GM23338 (cell line): ENCODE data around the gene GNB3. TPM values are rescaled to one million over a fixed set of nuclear protein-coding genes. Genes with fewer than 3 reads are reported as not detected.

Experiments
- ATAC-seq: fragments of 200-7000 bp; cut with Tn5 transposase; 3 replicates; pipeline ENCODE4 v1.9.1; 2020
- DNase-seq: peaks from one replicate; pipeline ENCODE4 v3.0.0-alpha.2; 2015; ENCODE audit warnings: low spot score
- H2AFZ ChIP-seq: fragments of 200-600 bp; sonication (generic); 2 replicates; pipeline ENCODE4 v1.8.0; 2016; ENCODE audit warnings: antibody characterized with exemption, mild to moderate bottlenecking, moderate library complexity
- H3F3A ChIP-seq: fragments of 200-600 bp; sonication (generic); replicated peaks from 2 replicates; pipeline ENCODE4 v1.8.0; 2017; ENCODE audit warnings: antibody characterized with exemption, mixed run types, low read depth
- H3K27ac ChIP-seq: fragments of 200-600 bp; sonication (generic); 2 replicates; pipeline ENCODE4 v1.6.1; 2016; ENCODE audit warnings: low read depth
- H3K27me3 ChIP-seq: fragments of 200-600 bp; sonication (generic); 2 replicates; pipeline ENCODE4 v1.8.0; 2016; ENCODE audit warnings: mild to moderate bottlenecking, mixed run types, moderate library complexity; ENCODE audit not compliant: insufficient read depth
- H3K36me3 ChIP-seq: fragments of 200-600 bp; sonication (generic); 2 replicates; pipeline ENCODE4 v1.8.0; 2016; ENCODE audit warnings: mild to moderate bottlenecking; ENCODE audit not compliant: insufficient read depth
- H3K4me1 ChIP-seq: fragments of 200-600 bp; sonication (generic); 2 replicates; pipeline ENCODE4 v1.8.0; 2016; ENCODE audit warnings: mild to moderate bottlenecking, moderate library complexity; ENCODE audit not compliant: insufficient read depth
- H3K4me2 ChIP-seq: fragments of 200-600 bp; sonication (generic); 2 replicates; pipeline ENCODE4 v1.7.1; 2017; ENCODE audit warnings: mixed run types
- H3K4me3 ChIP-seq: fragments of 200-600 bp; sonication (generic); 2 replicates; pipeline ENCODE4 v1.6.1; 2016; ENCODE audit warnings: mixed run types
- H3K79me2 ChIP-seq: fragments of 200-600 bp; sonication (generic); replicated peaks from 2 replicates; pipeline ENCODE4 v1.8.0; 2017; ENCODE audit warnings: mild to moderate bottlenecking; ENCODE audit not compliant: insufficient read depth
- H3K9me2 ChIP-seq: fragments of 200-600 bp; sonication (generic); 2 replicates; pipeline ENCODE4 v1.8.0; 2017; ENCODE audit not compliant: insufficient read depth
- H4K20me1 ChIP-seq: fragments of 200-600 bp; sonication (generic); replicated peaks from 2 replicates; pipeline ENCODE4 v1.8.0; 2017; ENCODE audit warnings: mild to moderate bottlenecking; ENCODE audit not compliant: insufficient read depth
- H3K27ac Mint-ChIP-seq: 2 replicates; pipeline ENCODE4 v1.8.0; 2020; ENCODE audit warnings: inconsistent platforms, mild to moderate bottlenecking, moderate library complexity, mixed read lengths
- H3K27me3 Mint-ChIP-seq: 3 replicates; pipeline ENCODE4 v1.8.0; 2022; ENCODE audit warnings: low read depth, mild to moderate bottlenecking, moderate library complexity, mixed read lengths, inconsistent platforms; ENCODE audit not compliant: insufficient read depth, poor library complexity
- H3K36me3 Mint-ChIP-seq: 3 replicates; pipeline ENCODE4 v1.8.0; 2021; ENCODE audit warnings: low read depth, mild to moderate bottlenecking, inconsistent platforms, moderate library complexity, mixed read lengths
- H3K4me1 Mint-ChIP-seq: 3 replicates; pipeline ENCODE4 v1.8.0; 2020; ENCODE audit warnings: mild to moderate bottlenecking, inconsistent platforms, mixed read lengths
- H3K4me3 Mint-ChIP-seq: 3 replicates; pipeline ENCODE4 v1.8.0; 2021; ENCODE audit warnings: moderate library complexity, mild to moderate bottlenecking, inconsistent platforms, mixed read lengths
- H3K9me3 Mint-ChIP-seq: 3 replicates; pipeline ENCODE4 v1.8.0; 2020; ENCODE audit warnings: moderate library complexity, mild to moderate bottlenecking, inconsistent platforms, mixed read lengths
- EZH2 ChIP-seq: fragments of 200-600 bp; sonication (generic); IDR thresholded peaks from one replicate; pipeline ENCODE4 v1.8.0; 2017; ENCODE audit warnings: antibody characterized with exemption, mild to moderate bottlenecking, low read depth; ENCODE audit not compliant: unreplicated experiment
- NANOG ChIP-seq: IDR thresholded peaks from 2 replicates; pipeline ENCODE4 v1.6.1; 2016; ENCODE audit warnings: antibody characterized with exemption, borderline replicate concordance
- STAT1 ChIP-seq: IDR thresholded peaks from one replicate; pipeline ENCODE4 v1.6.1; 2016; ENCODE audit warnings: antibody characterized with exemption; ENCODE audit not compliant: unreplicated experiment
- ZNF114 ChIP-seq: fragments of 250-450 bp; sonication (Bioruptor Pico); IDR thresholded peaks from 2 replicates; pipeline ENCODE4 v1.5.0; 2020; ENCODE audit warnings: mild to moderate bottlenecking, moderate library complexity
- polyA plus RNA-seq: library from polyadenylated mRNA; unstranded; fragments of >200 nt; fragmentation: Nextera tagmentation; extraction: Ambion mirVana; gene quantifications from 2 replicates; pipeline ENCODE4 v1.2.1, GENCODE V29; 2016
- total RNA-seq: library from RNA; depleted of rRNA; stranded (reverse); fragments of >200 nt; shearing (Covaris generic); gene quantifications from 2 replicates; pipeline ENCODE4 v1.2.3, GENCODE V29; 2014
- TF ChIP-seq, protein P1 (sequence below): IDR thresholded peaks from 2 replicates; pipeline ENCODE4 v1.6.1; 2016; ENCODE audit warnings: antibody characterized with exemption
- TF ChIP-seq, protein P2 (sequence below): fragments of 250-450 bp; sonication (Bioruptor Pico); IDR thresholded peaks from 2 replicates; pipeline ENCODE4 v1.5.0; 2020; ENCODE audit warnings: mild to moderate bottlenecking, moderate library complexity
- TF ChIP-seq, protein P3 (sequence below): IDR thresholded peaks from one replicate; pipeline ENCODE4 v1.6.1; 2018; ENCODE audit warnings: antibody characterized with exemption; ENCODE audit not compliant: unreplicated experiment
- TF ChIP-seq, protein P4 (sequence below), 2 experiments: fragments of 200-600 bp in 1 of 2; sonication (generic) in 1 of 2; conservative IDR thresholded peaks; 2 replicates each; pipeline versions ENCODE4 v1.5.1 to v1.6.1; 2016 to 2017; ENCODE audit warnings: antibody characterized with exemption in 2 of 2, low read depth in 2 of 2, mild to moderate bottlenecking in 2 of 2, moderate library complexity in 1 of 2

Gene GNB3
- total and polyA plus RNA-seq, 2 experiments from 2014 or later, result 5.4 to 8.2 TPM

DNA sequence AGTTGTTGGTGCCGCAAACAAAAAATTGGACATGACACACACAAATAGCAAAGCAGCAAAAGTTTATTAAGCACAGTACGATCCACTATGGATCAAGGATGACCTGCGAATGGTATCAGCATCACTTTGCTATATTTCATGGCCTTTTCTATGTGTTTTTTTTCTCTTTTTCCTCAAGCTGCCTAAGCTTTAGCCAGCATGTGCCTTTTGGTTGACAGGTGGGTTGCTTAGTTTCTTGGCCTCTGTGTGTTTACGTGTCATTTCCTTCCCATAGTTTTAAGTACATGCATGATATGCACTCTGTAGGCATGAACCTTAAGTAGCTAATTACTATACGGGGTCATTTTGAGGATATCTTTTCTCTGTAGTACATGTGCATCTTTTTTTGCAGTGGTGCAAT is 41.6 kb upstream of the GNB3 start:
- H3K27ac Mint-ChIP-seq, result no peak overlapping the region
- Histone ChIP-seq H3K4me3 (no peak overlapping the region), H3K27ac (no peak overlapping the region), H4K20me1 (no peaks in the 10 kb centered on the region), H3K4me1 (no peaks in the 10 kb centered on the region), H3K27me3 (no peaks in the 10 kb centered on the region), H3K36me3 (no peaks in the 10 kb centered on the region), H3F3A (no peaks in the 10 kb centered on the region), H3K4me2 (no peak overlapping the region), H3K79me2 (no peaks in the 10 kb centered on the region), H3K9me2 (no peaks in the 10 kb centered on the region), H2AFZ (no peak overlapping the region)
- H3K27me3 Mint-ChIP-seq, result peaks cover 6% of the 10 kb centered on the region
- peaks cover 2% of the 10 kb centered on the region; the same call in 1 of the 3 replicates for H3K4me1 Mint-ChIP-seq
- H3K9me3 Mint-ChIP-seq, result peaks cover 2% of the 10 kb centered on the region
- H3K4me3 Mint-ChIP-seq, result no peak overlapping the region
- peaks cover 1% of the 10 kb centered on the region; the same call in 1 of the 3 replicates for H3K36me3 Mint-ChIP-seq
- DNase-seq (no peak), ATAC-seq (no peak)
- TF ChIP-seq ZNF114, result no peak
- TF ChIP-seq, protein P1, sequence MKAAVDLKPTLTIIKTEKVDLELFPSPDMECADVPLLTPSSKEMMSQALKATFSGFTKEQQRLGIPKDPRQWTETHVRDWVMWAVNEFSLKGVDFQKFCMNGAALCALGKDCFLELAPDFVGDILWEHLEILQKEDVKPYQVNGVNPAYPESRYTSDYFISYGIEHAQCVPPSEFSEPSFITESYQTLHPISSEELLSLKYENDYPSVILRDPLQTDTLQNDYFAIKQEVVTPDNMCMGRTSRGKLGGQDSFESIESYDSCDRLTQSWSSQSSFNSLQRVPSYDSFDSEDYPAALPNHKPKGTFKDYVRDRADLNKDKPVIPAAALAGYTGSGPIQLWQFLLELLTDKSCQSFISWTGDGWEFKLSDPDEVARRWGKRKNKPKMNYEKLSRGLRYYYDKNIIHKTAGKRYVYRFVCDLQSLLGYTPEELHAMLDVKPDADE, result no peak
- TF ChIP-seq, protein P2, sequence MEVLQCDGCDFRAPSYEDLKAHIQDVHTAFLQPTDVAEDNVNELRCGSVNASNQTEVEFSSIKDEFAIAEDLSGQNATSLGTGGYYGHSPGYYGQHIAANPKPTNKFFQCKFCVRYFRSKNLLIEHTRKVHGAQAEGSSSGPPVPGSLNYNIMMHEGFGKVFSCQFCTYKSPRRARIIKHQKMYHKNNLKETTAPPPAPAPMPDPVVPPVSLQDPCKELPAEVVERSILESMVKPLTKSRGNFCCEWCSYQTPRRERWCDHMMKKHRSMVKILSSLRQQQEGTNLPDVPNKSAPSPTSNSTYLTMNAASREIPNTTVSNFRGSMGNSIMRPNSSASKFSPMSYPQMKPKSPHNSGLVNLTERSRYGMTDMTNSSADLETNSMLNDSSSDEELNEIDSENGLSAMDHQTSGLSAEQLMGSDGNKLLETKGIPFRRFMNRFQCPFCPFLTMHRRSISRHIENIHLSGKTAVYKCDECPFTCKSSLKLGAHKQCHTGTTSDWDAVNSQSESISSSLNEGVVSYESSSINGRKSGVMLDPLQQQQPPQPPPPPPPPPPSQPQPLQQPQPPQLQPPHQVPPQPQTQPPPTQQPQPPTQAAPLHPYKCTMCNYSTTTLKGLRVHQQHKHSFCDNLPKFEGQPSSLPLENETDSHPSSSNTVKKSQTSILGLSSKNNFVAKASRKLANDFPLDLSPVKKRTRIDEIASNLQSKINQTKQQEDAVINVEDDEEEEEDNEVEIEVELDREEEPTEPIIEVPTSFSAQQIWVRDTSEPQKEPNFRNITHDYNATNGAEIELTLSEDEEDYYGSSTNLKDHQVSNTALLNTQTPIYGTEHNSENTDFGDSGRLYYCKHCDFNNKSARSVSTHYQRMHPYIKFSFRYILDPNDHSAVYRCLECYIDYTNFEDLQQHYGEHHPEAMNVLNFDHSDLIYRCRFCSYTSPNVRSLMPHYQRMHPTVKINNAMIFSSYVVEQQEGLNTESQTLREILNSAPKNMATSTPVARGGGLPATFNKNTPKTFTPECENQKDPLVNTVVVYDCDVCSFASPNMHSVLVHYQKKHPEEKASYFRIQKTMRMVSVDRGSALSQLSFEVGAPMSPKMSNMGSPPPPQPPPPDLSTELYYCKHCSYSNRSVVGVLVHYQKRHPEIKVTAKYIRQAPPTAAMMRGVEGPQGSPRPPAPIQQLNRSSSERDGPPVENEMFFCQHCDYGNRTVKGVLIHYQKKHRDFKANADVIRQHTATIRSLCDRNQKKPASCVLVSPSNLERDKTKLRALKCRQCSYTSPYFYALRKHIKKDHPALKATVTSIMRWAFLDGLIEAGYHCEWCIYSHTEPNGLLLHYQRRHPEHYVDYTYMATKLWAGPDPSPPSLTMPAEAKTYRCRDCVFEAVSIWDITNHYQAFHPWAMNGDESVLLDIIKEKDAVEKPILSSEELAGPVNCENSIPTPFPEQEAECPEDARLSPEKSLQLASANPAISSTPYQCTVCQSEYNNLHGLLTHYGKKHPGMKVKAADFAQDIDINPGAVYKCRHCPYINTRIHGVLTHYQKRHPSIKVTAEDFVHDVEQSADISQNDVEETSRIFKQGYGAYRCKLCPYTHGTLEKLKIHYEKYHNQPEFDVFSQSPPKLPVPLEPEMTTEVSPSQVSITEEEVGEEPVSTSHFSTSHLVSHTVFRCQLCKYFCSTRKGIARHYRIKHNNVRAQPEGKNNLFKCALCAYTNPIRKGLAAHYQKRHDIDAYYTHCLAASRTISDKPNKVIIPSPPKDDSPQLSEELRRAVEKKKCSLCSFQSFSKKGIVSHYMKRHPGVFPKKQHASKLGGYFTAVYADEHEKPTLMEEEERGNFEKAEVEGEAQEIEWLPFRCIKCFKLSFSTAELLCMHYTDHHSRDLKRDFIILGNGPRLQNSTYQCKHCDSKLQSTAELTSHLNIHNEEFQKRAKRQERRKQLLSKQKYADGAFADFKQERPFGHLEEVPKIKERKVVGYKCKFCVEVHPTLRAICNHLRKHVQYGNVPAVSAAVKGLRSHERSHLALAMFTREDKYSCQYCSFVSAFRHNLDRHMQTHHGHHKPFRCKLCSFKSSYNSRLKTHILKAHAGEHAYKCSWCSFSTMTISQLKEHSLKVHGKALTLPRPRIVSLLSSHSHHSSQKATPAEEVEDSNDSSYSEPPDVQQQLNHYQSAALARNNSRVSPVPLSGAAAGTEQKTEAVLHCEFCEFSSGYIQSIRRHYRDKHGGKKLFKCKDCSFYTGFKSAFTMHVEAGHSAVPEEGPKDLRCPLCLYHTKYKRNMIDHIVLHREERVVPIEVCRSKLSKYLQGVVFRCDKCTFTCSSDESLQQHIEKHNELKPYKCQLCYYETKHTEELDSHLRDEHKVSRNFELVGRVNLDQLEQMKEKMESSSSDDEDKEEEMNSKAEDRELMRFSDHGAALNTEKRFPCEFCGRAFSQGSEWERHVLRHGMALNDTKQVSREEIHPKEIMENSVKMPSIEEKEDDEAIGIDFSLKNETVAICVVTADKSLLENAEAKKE (CRISPR knock-in tag), result no peak
- no peak for TF ChIP-seq NANOG
- TF ChIP-seq STAT1, result no peak
- TF ChIP-seq, protein P3, sequence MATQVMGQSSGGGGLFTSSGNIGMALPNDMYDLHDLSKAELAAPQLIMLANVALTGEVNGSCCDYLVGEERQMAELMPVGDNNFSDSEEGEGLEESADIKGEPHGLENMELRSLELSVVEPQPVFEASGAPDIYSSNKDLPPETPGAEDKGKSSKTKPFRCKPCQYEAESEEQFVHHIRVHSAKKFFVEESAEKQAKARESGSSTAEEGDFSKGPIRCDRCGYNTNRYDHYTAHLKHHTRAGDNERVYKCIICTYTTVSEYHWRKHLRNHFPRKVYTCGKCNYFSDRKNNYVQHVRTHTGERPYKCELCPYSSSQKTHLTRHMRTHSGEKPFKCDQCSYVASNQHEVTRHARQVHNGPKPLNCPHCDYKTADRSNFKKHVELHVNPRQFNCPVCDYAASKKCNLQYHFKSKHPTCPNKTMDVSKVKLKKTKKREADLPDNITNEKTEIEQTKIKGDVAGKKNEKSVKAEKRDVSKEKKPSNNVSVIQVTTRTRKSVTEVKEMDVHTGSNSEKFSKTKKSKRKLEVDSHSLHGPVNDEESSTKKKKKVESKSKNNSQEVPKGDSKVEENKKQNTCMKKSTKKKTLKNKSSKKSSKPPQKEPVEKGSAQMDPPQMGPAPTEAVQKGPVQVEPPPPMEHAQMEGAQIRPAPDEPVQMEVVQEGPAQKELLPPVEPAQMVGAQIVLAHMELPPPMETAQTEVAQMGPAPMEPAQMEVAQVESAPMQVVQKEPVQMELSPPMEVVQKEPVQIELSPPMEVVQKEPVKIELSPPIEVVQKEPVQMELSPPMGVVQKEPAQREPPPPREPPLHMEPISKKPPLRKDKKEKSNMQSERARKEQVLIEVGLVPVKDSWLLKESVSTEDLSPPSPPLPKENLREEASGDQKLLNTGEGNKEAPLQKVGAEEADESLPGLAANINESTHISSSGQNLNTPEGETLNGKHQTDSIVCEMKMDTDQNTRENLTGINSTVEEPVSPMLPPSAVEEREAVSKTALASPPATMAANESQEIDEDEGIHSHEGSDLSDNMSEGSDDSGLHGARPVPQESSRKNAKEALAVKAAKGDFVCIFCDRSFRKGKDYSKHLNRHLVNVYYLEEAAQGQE, result no peak
- TF ChIP-seq EZH2, result no peak
- TF ChIP-seq, protein P4, sequence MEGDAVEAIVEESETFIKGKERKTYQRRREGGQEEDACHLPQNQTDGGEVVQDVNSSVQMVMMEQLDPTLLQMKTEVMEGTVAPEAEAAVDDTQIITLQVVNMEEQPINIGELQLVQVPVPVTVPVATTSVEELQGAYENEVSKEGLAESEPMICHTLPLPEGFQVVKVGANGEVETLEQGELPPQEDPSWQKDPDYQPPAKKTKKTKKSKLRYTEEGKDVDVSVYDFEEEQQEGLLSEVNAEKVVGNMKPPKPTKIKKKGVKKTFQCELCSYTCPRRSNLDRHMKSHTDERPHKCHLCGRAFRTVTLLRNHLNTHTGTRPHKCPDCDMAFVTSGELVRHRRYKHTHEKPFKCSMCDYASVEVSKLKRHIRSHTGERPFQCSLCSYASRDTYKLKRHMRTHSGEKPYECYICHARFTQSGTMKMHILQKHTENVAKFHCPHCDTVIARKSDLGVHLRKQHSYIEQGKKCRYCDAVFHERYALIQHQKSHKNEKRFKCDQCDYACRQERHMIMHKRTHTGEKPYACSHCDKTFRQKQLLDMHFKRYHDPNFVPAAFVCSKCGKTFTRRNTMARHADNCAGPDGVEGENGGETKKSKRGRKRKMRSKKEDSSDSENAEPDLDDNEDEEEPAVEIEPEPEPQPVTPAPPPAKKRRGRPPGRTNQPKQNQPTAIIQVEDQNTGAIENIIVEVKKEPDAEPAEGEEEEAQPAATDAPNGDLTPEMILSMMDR (conservative IDR thresholded peaks at IDR 0.05; ENCODE audit: low read depth in 2 of 2), result no peak
